Measurements from ENCODE around the gene RFTN1. TPM values are rescaled to one million over a fixed set of nuclear protein-coding genes. Genes with fewer than 3 reads are reported as not detected.

Gene RFTN1
- total RNA-seq, 1 donor from 2014 or later = 34.7 TPM

DNA sequence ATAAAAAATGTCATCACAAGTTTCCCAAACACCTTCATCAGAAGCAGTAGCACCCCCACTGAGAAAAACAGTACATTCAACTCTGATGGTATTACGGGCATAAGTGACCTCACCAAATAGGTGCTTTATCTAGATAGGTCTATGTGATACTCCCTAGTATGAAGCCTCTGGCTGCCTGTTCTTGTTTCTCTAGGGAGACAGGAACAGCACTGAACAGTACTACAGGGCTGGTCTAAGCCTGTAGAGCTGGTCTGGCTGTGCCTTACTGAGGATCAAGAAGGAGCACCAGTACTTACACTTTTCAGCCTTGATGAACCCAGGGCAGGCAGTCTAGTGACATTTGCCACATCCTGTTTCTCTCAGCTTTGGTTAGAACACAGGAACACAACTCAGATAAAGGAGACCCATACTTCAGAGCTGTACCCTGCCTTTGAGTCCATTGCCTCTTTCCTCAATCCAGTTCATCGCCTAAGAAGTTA, 212.6 kb downstream of the RFTN1 start:
- H3K4me3 ChIP-seq (ENCODE audit: low read depth, low read length) = no peak overlapping the region
- TF ChIP-seq CTCF (conservative IDR thresholded peaks at IDR 0.05; ENCODE audit: low read depth, low read length) = no peak
- DNase-seq (ENCODE audit: low read depth) = no peak

- DNase-seq (ENCODE audit: low read depth) = peak; percentile 16
- H3K4me3 ChIP-seq (ENCODE audit: low read depth, low read length) = no peak overlapping the region
- no peak for TF ChIP-seq CTCF (conservative IDR thresholded peaks at IDR 0.05; ENCODE audit: low read depth, low read length)
These were observed 213.2 kb downstream of the RFTN1 start for GRCh38 chr3:16300307-16300706.

GRCh38 chr3:16299746-16300145, 213.8 kb downstream of the RFTN1 start:
- TF ChIP-seq CTCF (conservative IDR thresholded peaks at IDR 0.05; ENCODE audit: low read depth, low read length) = no peak
- no peak overlapping the region for H3K4me3 ChIP-seq (ENCODE audit: low read depth, low read length)
- DNase-seq (ENCODE audit: low read depth) = no peak

DNA sequence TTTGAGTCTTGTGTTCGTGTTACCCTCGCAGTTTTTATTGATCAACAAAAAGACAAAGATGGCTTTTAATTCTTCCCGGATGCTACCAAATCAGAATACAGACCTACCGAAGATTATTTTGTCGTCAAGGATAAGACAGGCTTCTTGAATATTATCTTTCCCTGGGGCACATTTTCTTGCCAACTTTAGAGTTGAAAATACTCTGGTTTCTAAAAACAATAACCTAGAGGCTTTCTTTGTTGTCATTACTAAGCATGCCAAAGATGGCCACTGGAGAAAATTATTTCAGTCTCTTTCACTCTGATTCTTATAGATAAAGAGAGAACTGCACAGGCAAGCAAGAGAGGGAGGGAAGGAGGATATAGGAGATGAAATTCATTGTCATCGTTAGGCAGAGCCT, 214.6 kb downstream of the RFTN1 start:
- no peak overlapping the region for H3K4me3 ChIP-seq (ENCODE audit: low read depth, low read length)
- TF ChIP-seq CTCF (conservative IDR thresholded peaks at IDR 0.05; ENCODE audit: low read depth, low read length) = no peak

DNA sequence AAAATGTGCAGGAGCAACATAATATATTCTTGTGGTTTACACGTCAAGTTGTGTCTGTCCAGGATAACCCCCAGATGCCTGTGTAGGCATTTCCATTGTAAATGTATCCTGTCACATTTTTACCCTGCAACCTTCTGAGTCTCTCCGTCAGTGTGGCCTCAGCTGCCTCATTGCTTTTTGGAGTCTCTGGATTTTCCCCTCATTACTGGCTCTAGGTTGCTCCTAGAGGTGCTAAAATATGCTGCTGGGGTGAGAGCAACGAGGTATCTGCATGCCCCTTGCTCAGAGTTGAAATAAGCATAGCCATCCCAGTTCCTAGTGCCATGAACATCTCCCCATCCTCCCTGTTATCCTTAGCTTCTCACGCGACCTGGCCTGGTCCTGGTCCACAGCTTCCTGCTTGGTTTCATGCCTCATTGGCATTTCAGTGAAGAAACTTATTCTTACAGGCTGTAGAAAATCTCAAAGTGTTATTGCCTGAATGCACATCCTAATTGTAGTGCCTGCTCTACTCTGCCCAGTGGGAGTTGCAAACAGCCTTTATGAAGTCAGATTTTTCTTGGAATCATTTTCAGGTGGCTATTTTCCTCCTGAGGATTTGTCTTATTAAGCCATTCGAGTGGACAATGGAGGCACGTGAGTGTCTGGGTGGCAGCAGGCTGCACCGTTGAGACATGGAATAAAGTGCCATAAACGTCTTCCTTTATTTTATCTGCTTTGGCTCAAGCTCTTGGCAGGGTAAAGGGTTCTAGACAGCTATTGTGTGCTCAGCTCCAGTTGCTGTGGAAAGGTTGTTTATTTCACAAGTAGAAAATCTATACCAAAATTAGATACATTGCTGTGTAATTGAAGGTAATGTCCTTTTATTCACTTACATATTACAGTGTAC, 215.3 kb downstream of the RFTN1 start:
- H3K4me3 ChIP-seq (ENCODE audit: low read depth, low read length) = no peak overlapping the region
- DNase-seq (ENCODE audit: low read depth) = no peak
- TF ChIP-seq CTCF (conservative IDR thresholded peaks at IDR 0.05; ENCODE audit: low read depth, low read length) = no peak

More for the DNA sequence above, 214.6 kb downstream of the RFTN1 start:
- no peak for DNase-seq (ENCODE audit: low read depth)

- TF ChIP-seq CTCF (conservative IDR thresholded peaks at IDR 0.05; ENCODE audit: low read depth, low read length) = no peak
- no peak for DNase-seq (ENCODE audit: low read depth)
- no peak overlapping the region for H3K4me3 ChIP-seq (ENCODE audit: low read depth, low read length)
These were observed 218.1 kb downstream of the RFTN1 start for GRCh38 chr3:16295298-16295890.

All from epithelial cell of proximal tubule (primary cell).